Mesenchymal stem cell (in vitro differentiated cells and primary cell): ENCODE data around the gene STARD3.

Source experiments
- DNase-seq: peaks from one replicate; pipeline ENCODE4 v3.0.0-alpha.2; 2013
- H2AFZ ChIP-seq: one replicate; pipeline ENCODE4 v1.6.1; 2013; ENCODE audit warnings: low read depth, mild to moderate bottlenecking, control low read depth, inconsistent platforms, low read length, moderate library complexity
- H2AK5ac ChIP-seq: 2 replicates; pipeline ENCODE4 v1.6.1; 2013; ENCODE audit warnings: low read length, moderate library complexity, mild to moderate bottlenecking, inconsistent platforms; ENCODE audit not compliant: severe bottlenecking
- H2BK120ac ChIP-seq: one replicate; pipeline ENCODE4 v1.6.1; 2013; ENCODE audit warnings: low read depth, mild to moderate bottlenecking, inconsistent platforms, low read length, moderate library complexity
- H2BK12ac ChIP-seq, 2 experiments: one replicate each; pipeline ENCODE4 v1.6.1; 2013; ENCODE audit warnings: inconsistent platforms in 2 of 2, low read length in 2 of 2, mild to moderate bottlenecking in 2 of 2, moderate library complexity in 2 of 2, control low read depth in 1 of 2
- H2BK15ac ChIP-seq: one replicate; pipeline ENCODE4 v1.6.1; 2013; ENCODE audit warnings: mild to moderate bottlenecking, low read depth, inconsistent platforms; ENCODE audit not compliant: poor library complexity, severe bottlenecking
- H2BK5ac ChIP-seq: 2 replicates; pipeline ENCODE4 v1.6.1; 2013; ENCODE audit warnings: low read depth, mild to moderate bottlenecking, low read length, control low read depth, inconsistent platforms; ENCODE audit not compliant: poor library complexity, severe bottlenecking
- H3K14ac ChIP-seq, 2 experiments: one replicate each; pipeline ENCODE4 v1.6.1; 2013; ENCODE audit warnings: inconsistent platforms in 2 of 2, low read length in 2 of 2, control low read depth in 1 of 2, mild to moderate bottlenecking in 1 of 2, moderate library complexity in 1 of 2
- H3K18ac ChIP-seq, 2 experiments: one replicate each; pipeline ENCODE4 v1.6.1; 2013; ENCODE audit warnings: inconsistent platforms in 2 of 2, low read length in 2 of 2, control low read depth in 1 of 2, low read depth in 1 of 2, mild to moderate bottlenecking in 1 of 2
- H3K23ac ChIP-seq, 2 experiments: one replicate each; pipeline ENCODE4 v1.6.1; 2013; ENCODE audit warnings: inconsistent platforms in 2 of 2, low read length in 2 of 2, mild to moderate bottlenecking in 2 of 2, moderate library complexity in 2 of 2, control low read depth in 1 of 2
- H3K27ac ChIP-seq: 2 replicates; pipeline ENCODE4 v1.5.1; 2013; ENCODE audit warnings: mild to moderate bottlenecking, moderate library complexity, low read length, control low read depth, inconsistent platforms; ENCODE audit not compliant: poor library complexity, severe bottlenecking
- H3K27me3 ChIP-seq, 2 experiments: 2 replicates each; pipeline versions ENCODE4 v1.6.1 to v1.7.0; 2013; ENCODE audit warnings: low read length in 2 of 2, mild to moderate bottlenecking in 2 of 2, moderate library complexity in 2 of 2, control low read depth in 1 of 2, inconsistent platforms in 1 of 2; ENCODE audit not compliant: control insufficient read depth in 1 of 2, insufficient read depth in 1 of 2
- H3K36me3 ChIP-seq, 2 experiments: 2 replicates each; pipeline versions ENCODE4 v1.6.1 to v1.7.0; 2013; ENCODE audit warnings: low read length in 2 of 2, control low read depth in 1 of 2, inconsistent platforms in 1 of 2, low read depth in 1 of 2, mild to moderate bottlenecking in 1 of 2; ENCODE audit not compliant: insufficient read depth in 2 of 2, control insufficient read depth in 1 of 2
- H3K4ac ChIP-seq, 2 experiments: one replicate each; pipeline ENCODE4 v1.6.1; 2013; ENCODE audit warnings: inconsistent platforms in 2 of 2, low read length in 2 of 2, mild to moderate bottlenecking in 2 of 2, moderate library complexity in 2 of 2, control low read depth in 1 of 2, low read depth in 1 of 2
- H3K4me1 ChIP-seq: 2 replicates; pipeline ENCODE4 v1.6.1; 2013; ENCODE audit warnings: low read depth, low read length, control low read depth; ENCODE audit not compliant: control insufficient read depth, insufficient read depth
- H3K4me2 ChIP-seq: 2 replicates; pipeline ENCODE4 v1.6.1; 2013; ENCODE audit warnings: low read length, mild to moderate bottlenecking, inconsistent platforms; ENCODE audit not compliant: poor library complexity, severe bottlenecking
- H3K4me3 ChIP-seq, 2 experiments: 2 replicates each; pipeline versions ENCODE4 v1.5.1 to v1.7.0; 2013; ENCODE audit warnings: low read length in 2 of 2, mild to moderate bottlenecking in 2 of 2, control low read depth in 1 of 2, low read depth in 1 of 2; ENCODE audit not compliant: insufficient read depth in 1 of 2
- H3K79me1 ChIP-seq: replicated peaks from 2 replicates; pipeline ENCODE4 v1.6.1; 2013; ENCODE audit warnings: mild to moderate bottlenecking, control low read depth, low read length, inconsistent platforms; ENCODE audit not compliant: poor library complexity, severe bottlenecking
- H3K9ac ChIP-seq: 2 replicates; pipeline ENCODE4 v1.7.0; 2013; ENCODE audit warnings: mild to moderate bottlenecking, low read length, moderate library complexity
- H3K9me3 ChIP-seq: 2 replicates; pipeline ENCODE4 v1.7.0; 2013; ENCODE audit warnings: mild to moderate bottlenecking, low read length; ENCODE audit not compliant: control insufficient read depth
- H4K8ac ChIP-seq: one replicate; pipeline ENCODE4 v1.6.1; 2013; ENCODE audit warnings: inconsistent platforms, mild to moderate bottlenecking, low read length, moderate library complexity
- H4K91ac ChIP-seq: one replicate; pipeline ENCODE4 v1.6.1; 2013; ENCODE audit warnings: mild to moderate bottlenecking, low read length, inconsistent platforms
- WGBS: methylation state at CpG from one replicate; pipeline ENCODE4 v1.1.7; 2013; ENCODE audit warnings: mixed read lengths; 5-methylcytosine and 5-hydroxymethylcytosine counted together

The STARD3 gene

GRCh38 chr17:39674179-39674578 lies 37.2 kb downstream of the STARD3 start:
- no peak for DNase-seq
- Histone ChIP-seq H3K4ac (no peak overlapping the region), H3K27me3 (peaks cover 13 to 44% of the 10 kb centered on the region in 2 experiments), H2BK120ac (no peak overlapping the region), H4K8ac (no peak overlapping the region), H2BK5ac (no peak overlapping the region), H2BK15ac (no peak overlapping the region), H2BK12ac (no peak overlapping the region), H4K91ac (no peak overlapping the region), H3K4me1 (peaks cover 47% of the 10 kb centered on the region), H3K27ac (no peak overlapping the region), H3K23ac (no peak overlapping the region), H3K9ac (no peak overlapping the region), H3K18ac (no peak overlapping the region), H3K9me3 (no peaks in the 10 kb centered on the region), H3K36me3 (peaks cover 7 to 15% of the 10 kb centered on the region in 2 experiments), H3K4me2 (no peak overlapping the region), H3K79me1 (no peaks in the 10 kb centered on the region), H3K14ac (no peak overlapping the region), H2AK5ac (no peak overlapping the region), H2AFZ (no peak overlapping the region), H3K4me3 (no peak overlapping the region)
- 82% methylated on average over 5 of the region's 5 CpGs for WGBS

GRCh38 chr17:39674702-39675389 lies 37.9 kb downstream of the STARD3 start:
- Histone ChIP-seq H3K27ac (peak overlapping the region; percentile 2), H3K27me3 (peaks cover 8 to 38% of the 10 kb centered on the region in 2 experiments), H2BK120ac (no peak overlapping the region), H3K4me1 (peaks cover 46% of the 10 kb centered on the region), H2BK5ac (no peak overlapping the region), H2AK5ac (peak overlapping the region; percentile 16), H3K14ac (no peak overlapping the region), H3K79me1 (no peaks in the 10 kb centered on the region), H4K8ac (no peak overlapping the region), H2AFZ (no peak overlapping the region), H2BK15ac (peak overlapping the region; percentile 36), H3K4me2 (no peak overlapping the region), H3K9ac (no peak overlapping the region), H3K18ac (no peak overlapping the region), H3K4ac (no peak overlapping the region), H3K36me3 (peaks cover 7 to 22% of the 10 kb centered on the region in 2 experiments), H2BK12ac (no peak overlapping the region), H3K9me3 (no peaks in the 10 kb centered on the region), H3K4me3 (no peak overlapping the region), H3K23ac (no peak overlapping the region), H4K91ac (no peak overlapping the region)
- DNase-seq = no peak
- WGBS = 48% methylated on average over 10 of the region's 11 CpGs

- WGBS = 86% methylated on average over 10 of the region's 10 CpGs
- peaks cover 10 to 26% of the 10 kb centered on the region in 2 experiments for H3K36me3 ChIP-seq
- H2BK12ac ChIP-seq = no peak overlapping the region
- H3K4me2 ChIP-seq = no peak overlapping the region
- H3K14ac ChIP-seq = no peak overlapping the region
- H3K27me3 ChIP-seq = peaks cover 8 to 31% of the 10 kb centered on the region in 2 experiments
- no peak overlapping the region for H3K23ac ChIP-seq
- H2BK15ac ChIP-seq = no peak overlapping the region
- H3K9me3 ChIP-seq = no peaks in the 10 kb centered on the region
- H3K18ac ChIP-seq = no peak overlapping the region
- no peak overlapping the region for H4K8ac ChIP-seq
- H3K9ac ChIP-seq = no peak overlapping the region
- H2AFZ ChIP-seq = no peak overlapping the region
- no peak for DNase-seq
- peak overlapping the region; percentile 55 for H2AK5ac ChIP-seq
- no peak overlapping the region for H4K91ac ChIP-seq
- H3K4ac ChIP-seq = no peak overlapping the region
- peaks cover 46% of the 10 kb centered on the region for H3K4me1 ChIP-seq
- peak overlapping the region; percentile 2 for H3K27ac ChIP-seq
- no peaks in the 10 kb centered on the region for H3K79me1 ChIP-seq
- no peak overlapping the region for H2BK5ac ChIP-seq
- H2BK120ac ChIP-seq = no peak overlapping the region
- H3K4me3 ChIP-seq = no peak overlapping the region
These were observed 38.6 kb downstream of the STARD3 start for GRCh38 chr17:39675390-39676082.

- Histone ChIP-seq H2BK5ac (no peak overlapping the region), H3K4me3 (no peak overlapping the region), H3K27ac (no peak overlapping the region), H3K4me1 (peaks cover 46% of the 10 kb centered on the region), H3K23ac (no peak overlapping the region), H3K36me3 (peaks cover 14 to 32% of the 10 kb centered on the region in 2 experiments), H2AFZ (no peak overlapping the region), H2BK15ac (no peak overlapping the region), H3K9me3 (no peaks in the 10 kb centered on the region), H3K79me1 (no peaks in the 10 kb centered on the region), H2BK120ac (no peak overlapping the region), H4K91ac (no peak overlapping the region), H3K14ac (no peak overlapping the region), H3K18ac (no peak overlapping the region), H3K4ac (no peak overlapping the region), H3K27me3 (peaks cover 3 to 23% of the 10 kb centered on the region in 2 experiments), H2AK5ac (peak overlapping the region; percentile 55), H2BK12ac (no peak overlapping the region), H3K9ac (no peak overlapping the region), H3K4me2 (no peak overlapping the region), H4K8ac (no peak overlapping the region)
- WGBS = 93% methylated on average over 7 of the region's 7 CpGs
- DNase-seq = no peak
These were observed 39.4 kb downstream of the STARD3 start for GRCh38 chr17:39676198-39676819.
